HG03558 (cell line): Measurements from ENCODE around the gene ATP8B4.

Source experiments
- ATAC-seq: cut with Tn5 transposase; IDR thresholded peaks from one replicate; pipeline ENCODE4 v1.9.1; 2021; ENCODE audit warnings: moderate number of reproducible peaks; ENCODE audit not compliant: unreplicated experiment; ENCODE audit errors: extremely low read depth

The ATP8B4 gene

GRCh38 chr15:49877117-49877872 is 241.7 kb downstream of the ATP8B4 start:
- no peak for ATAC-seq

- ATAC-seq, result no peak
Observed at GRCh38 chr15:49876401-49877038, 242.5 kb downstream of the ATP8B4 start.

- ATAC-seq, result no peak
Observed at GRCh38 chr15:49875392-49875791, 243.6 kb downstream of the ATP8B4 start.

- ATAC-seq, result no peak
Observed at GRCh38 chr15:49870472-49870871, 248.6 kb downstream of the ATP8B4 start.

- no peak for ATAC-seq
Observed at GRCh38 chr15:49868348-49868747, 250.7 kb downstream of the ATP8B4 start.

GRCh38 chr15:49865925-49866757 is 252.9 kb downstream of the ATP8B4 start:
- ATAC-seq, result no peak

- ATAC-seq, result no peak
Observed at GRCh38 chr15:49864251-49864650, 254.8 kb downstream of the ATP8B4 start.

- no peak for ATAC-seq
Observed at GRCh38 chr15:49863431-49864224, 255.4 kb downstream of the ATP8B4 start.

- no peak for ATAC-seq
Observed at GRCh38 chr15:49860101-49860500, 258.9 kb downstream of the ATP8B4 start.

GRCh38 chr15:49857496-49858475 is 261.2 kb downstream of the ATP8B4 start:
- ATAC-seq, result no peak

GRCh38 chr15:49855917-49856637 is 263.0 kb downstream of the ATP8B4 start:
- no peak for ATAC-seq

GRCh38 chr15:49852756-49853155 is 266.3 kb downstream of the ATP8B4 start:
- ATAC-seq, result no peak

- ATAC-seq, result no peak
Observed at GRCh38 chr15:49848807-49849206, 270.2 kb downstream of the ATP8B4 start.

GRCh38 chr15:49848282-49848724 is 270.7 kb downstream of the ATP8B4 start:
- no peak for ATAC-seq

GRCh38 chr15:49847423-49848281 is 271.4 kb downstream of the ATP8B4 start:
- no peak for ATAC-seq

- ATAC-seq, result no peak
Observed at GRCh38 chr15:49844390-49844789, 274.6 kb downstream of the ATP8B4 start.

GRCh38 chr15:49843725-49844124 is 275.3 kb downstream of the ATP8B4 start:
- no peak for ATAC-seq
